ENCODE measurements around the gene ASB15.

Gene ASB15

GRCh38 chr7:123663200-123663599 lies 61.6 kb downstream of the ASB15 start:
- DNase-seq (ENCODE audit: low spot score): no peak

DNA sequence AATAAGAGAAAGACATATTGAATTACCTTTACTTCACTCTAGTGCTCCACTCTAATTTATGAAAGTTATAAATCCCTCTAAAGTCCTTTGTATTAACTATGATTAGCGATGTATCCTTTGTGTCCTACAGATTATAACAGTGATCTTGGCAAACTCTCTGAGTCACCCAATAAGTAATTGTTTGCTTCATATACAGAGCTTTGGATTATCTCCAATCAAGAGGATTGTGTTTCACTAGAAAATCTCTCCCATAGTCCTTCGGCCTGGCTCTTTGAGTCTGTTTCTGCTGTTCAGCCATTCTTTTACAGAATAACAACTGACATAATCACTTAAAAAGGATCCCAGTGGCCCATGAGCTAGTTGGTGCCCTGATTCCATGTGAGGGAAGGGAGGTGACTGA lies 63.5 kb downstream of the ASB15 start:
- DNase-seq (ENCODE audit: low spot score): no peak

DNA sequence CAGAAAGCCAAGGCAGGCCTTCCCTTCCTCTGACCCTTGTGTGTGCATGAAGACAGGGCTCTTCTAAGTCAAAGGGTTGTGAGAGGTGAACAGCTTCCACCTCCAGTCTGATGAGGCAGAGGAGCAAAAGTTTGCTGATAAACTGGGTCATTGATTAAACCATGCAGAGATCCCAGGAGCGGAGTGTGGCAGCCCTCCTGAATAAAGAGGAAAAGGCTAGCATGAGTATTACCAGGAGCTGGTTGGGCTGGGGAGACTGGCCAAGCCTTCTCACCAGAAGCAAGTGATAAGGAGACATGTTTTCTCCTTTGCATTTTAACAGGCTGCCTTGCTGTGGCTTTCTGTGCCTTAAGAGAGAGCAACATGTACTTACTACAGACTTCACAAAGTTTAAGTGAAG lies 64.3 kb downstream of the ASB15 start:
- DNase-seq (ENCODE audit: low spot score): no peak

- no peak for DNase-seq (ENCODE audit: low spot score)
Observed at GRCh38 chr7:123666492-123666891, 64.9 kb downstream of the ASB15 start.

DNA sequence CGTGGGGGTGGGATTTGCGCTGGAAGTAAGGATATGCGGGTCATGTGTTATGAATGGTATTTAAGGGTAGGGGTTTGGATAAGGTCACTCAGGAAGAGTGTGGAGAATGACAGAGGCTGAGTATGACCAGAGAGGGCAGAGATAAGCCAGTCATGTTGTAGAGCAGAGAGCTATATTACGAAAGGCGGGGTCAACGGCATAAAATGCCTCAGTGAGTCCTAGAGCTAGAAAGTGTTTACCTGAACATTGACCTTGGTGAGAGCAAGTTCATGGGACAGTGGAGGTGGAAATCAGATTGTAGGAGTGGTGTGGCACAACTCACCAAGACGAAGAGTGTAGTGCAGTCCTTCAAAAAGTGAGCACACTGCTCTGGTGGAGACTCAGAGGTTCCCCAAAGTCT lies 67.9 kb downstream of the ASB15 start:
- DNase-seq (ENCODE audit: low spot score): no peak

GRCh38 chr7:123673137-123673732 lies 71.6 kb downstream of the ASB15 start:
- DNase-seq (ENCODE audit: low spot score): no peak

- no peak for DNase-seq (ENCODE audit: low spot score)
Observed at GRCh38 chr7:123673752-123674398, 72.3 kb downstream of the ASB15 start.

- no peak for DNase-seq (ENCODE audit: low spot score)
Observed at GRCh38 chr7:123674399-123675180, 73.0 kb downstream of the ASB15 start.

GRCh38 chr7:123675181-123675473 lies 73.5 kb downstream of the ASB15 start:
- no peak for DNase-seq (ENCODE audit: low spot score)

- no peak for DNase-seq (ENCODE audit: low spot score)
Observed at GRCh38 chr7:123677061-123677715, 75.6 kb downstream of the ASB15 start.

DNA sequence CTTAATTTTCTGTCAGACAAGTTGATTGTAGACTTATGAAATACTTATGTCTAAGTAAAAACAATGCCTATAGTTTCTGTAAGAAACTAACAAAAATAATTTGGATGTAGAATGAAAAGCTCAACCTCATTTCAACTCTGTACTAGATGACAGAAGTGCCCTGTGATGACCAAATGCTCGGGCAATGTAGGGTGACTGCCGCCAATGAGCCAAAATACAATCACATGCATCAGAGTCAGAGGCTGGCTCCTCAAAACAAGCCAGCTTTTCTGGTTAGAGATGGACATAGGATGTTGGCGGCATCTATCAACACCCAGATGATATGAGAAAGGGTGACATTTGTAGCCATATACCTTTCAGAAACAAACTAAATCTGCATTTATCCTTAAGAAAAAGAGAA lies 78.0 kb downstream of the ASB15 start:
- DNase-seq (ENCODE audit: low spot score): no peak

- DNase-seq (ENCODE audit: low spot score): no peak
Observed at GRCh38 chr7:123680580-123680979, 79.0 kb downstream of the ASB15 start.

GRCh38 chr7:123681561-123681960 lies 79.9 kb downstream of the ASB15 start:
- DNase-seq (ENCODE audit: low spot score): no peak

- DNase-seq (ENCODE audit: low spot score): peak; percentile 61
Observed at GRCh38 chr7:123682690-123683089, 81.1 kb downstream of the ASB15 start.

DNA sequence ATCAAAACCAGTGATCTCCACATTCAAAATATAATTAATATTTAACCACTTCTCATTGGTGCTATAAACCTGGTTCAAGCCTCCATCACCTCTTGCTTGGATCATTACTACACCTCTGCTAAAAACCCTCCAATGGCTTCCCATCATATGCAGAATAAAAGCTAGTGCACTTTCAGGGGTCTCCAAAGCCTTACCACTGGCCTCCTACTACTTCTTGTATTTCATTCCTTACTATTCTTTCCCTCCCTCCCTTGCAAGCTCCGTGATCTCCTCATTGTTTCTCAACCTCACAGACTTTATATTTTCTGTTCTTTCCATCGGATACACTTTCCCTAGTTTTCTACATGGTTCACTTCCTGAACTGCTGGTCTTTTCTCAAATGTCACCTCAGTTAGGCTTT lies 85.5 kb downstream of the ASB15 start:
- DNase-seq (ENCODE audit: low spot score): no peak

- DNase-seq (ENCODE audit: low spot score): no peak
Observed at GRCh38 chr7:123687727-123688126, 86.1 kb downstream of the ASB15 start.
